H9 (cell line): ENCODE data around the gene ACSBG1. TPM values are rescaled to one million over a fixed set of nuclear protein-coding genes. Genes with fewer than 3 reads are reported as not detected.

Experiments
- DNase-seq: peaks from one replicate; pipeline ENCODE4 v3.0.0-alpha.2; 2017
- H2AFZ ChIP-seq: one replicate; pipeline ENCODE4 v1.6.1; 2013; ENCODE audit warnings: mild to moderate bottlenecking, low read length, control low read depth, moderate library complexity
- H2AK5ac ChIP-seq: 2 replicates; pipeline ENCODE4 v1.6.1; 2013; ENCODE audit warnings: low read length, control low read depth, mixed read lengths; ENCODE audit not compliant: insufficient read length
- H2BK120ac ChIP-seq: one replicate; pipeline ENCODE4 v1.6.1; 2013; ENCODE audit warnings: low read depth, mild to moderate bottlenecking, low read length, control low read depth, inconsistent platforms; ENCODE audit not compliant: poor library complexity, severe bottlenecking
- H2BK12ac ChIP-seq: 2 replicates; pipeline ENCODE4 v1.6.1; 2013; ENCODE audit warnings: low read length, control low read depth, mixed read lengths, low read depth; ENCODE audit not compliant: insufficient read length
- H2BK15ac ChIP-seq: 2 replicates; pipeline ENCODE4 v1.6.1; 2013; ENCODE audit warnings: low read depth, low read length, control low read depth
- H2BK20ac ChIP-seq: one replicate; pipeline ENCODE4 v1.6.1; 2013; ENCODE audit warnings: low read depth, mild to moderate bottlenecking, low read length, control low read depth, inconsistent platforms; ENCODE audit not compliant: poor library complexity, severe bottlenecking
- H2BK5ac ChIP-seq: 2 replicates; pipeline ENCODE4 v1.6.1; 2013; ENCODE audit warnings: low read length, control low read depth, mixed read lengths; ENCODE audit not compliant: insufficient read length
- H3K14ac ChIP-seq: 2 replicates; pipeline ENCODE4 v1.6.1; 2013; ENCODE audit warnings: low read length, control low read depth; ENCODE audit not compliant: insufficient read depth
- H3K18ac ChIP-seq: 2 replicates; pipeline ENCODE4 v1.6.1; 2013; ENCODE audit warnings: low read depth, mild to moderate bottlenecking, mixed read lengths, low read length, control low read depth; ENCODE audit not compliant: insufficient read length
- H3K23ac ChIP-seq: 2 replicates; pipeline ENCODE4 v1.6.1; 2013; ENCODE audit warnings: low read length, control low read depth, mixed read lengths, low read depth; ENCODE audit not compliant: insufficient read length
- H3K23me2 ChIP-seq: 2 replicates; pipeline ENCODE4 v1.6.1; 2013; ENCODE audit warnings: low read depth, mild to moderate bottlenecking, mixed read lengths, low read length, control low read depth; ENCODE audit not compliant: insufficient read length, poor library complexity, severe bottlenecking
- H3K27ac ChIP-seq: 2 replicates; pipeline ENCODE4 v1.5.1; 2013; ENCODE audit warnings: low read length, control low read depth, mixed read lengths, low read depth; ENCODE audit not compliant: insufficient read length
- H3K27me3 ChIP-seq: 2 replicates; pipeline ENCODE4 v1.6.1; 2013; ENCODE audit warnings: low read length, control low read depth, inconsistent platforms; ENCODE audit not compliant: insufficient read depth
- H3K4ac ChIP-seq: 2 replicates; pipeline ENCODE4 v1.6.1; 2013; ENCODE audit warnings: low read depth, mild to moderate bottlenecking, control low read depth, inconsistent platforms, low read length, moderate library complexity
- H3K4me1 ChIP-seq: 2 replicates; pipeline ENCODE4 v1.6.1; 2013; ENCODE audit warnings: low read length, control low read depth, inconsistent platforms; ENCODE audit not compliant: insufficient read depth
- H3K4me2 ChIP-seq: 2 replicates; pipeline ENCODE4 v1.6.1; 2013; ENCODE audit warnings: low read length, control low read depth, mixed read lengths; ENCODE audit not compliant: insufficient read length, insufficient read depth
- H3K56ac ChIP-seq: 2 replicates; pipeline ENCODE4 v1.6.1; 2013; ENCODE audit warnings: low read depth, mild to moderate bottlenecking, mixed read lengths, low read length, control low read depth; ENCODE audit not compliant: insufficient read length
- H3K79me1 ChIP-seq: 2 replicates; pipeline ENCODE4 v1.6.1; 2013; ENCODE audit warnings: low read depth, mild to moderate bottlenecking, moderate library complexity, low read length, control low read depth, inconsistent platforms; ENCODE audit not compliant: insufficient read depth, poor library complexity, severe bottlenecking
- H3K79me2 ChIP-seq: 2 replicates; pipeline ENCODE4 v1.6.1; 2013; ENCODE audit warnings: low read length, control low read depth, inconsistent platforms; ENCODE audit not compliant: insufficient read depth
- H3K9ac ChIP-seq: 2 replicates; pipeline ENCODE4 v1.6.1; 2013; ENCODE audit warnings: low read length, control low read depth, mixed read lengths; ENCODE audit not compliant: insufficient read length; ENCODE audit errors: extremely low read depth
- H3K9me3 ChIP-seq: one replicate; pipeline ENCODE4 v1.6.1; 2013; ENCODE audit warnings: low read depth, low read length, inconsistent platforms; ENCODE audit not compliant: control insufficient read depth
- H3T11ph ChIP-seq: one replicate; pipeline ENCODE4 v1.6.1; 2013; ENCODE audit warnings: mild to moderate bottlenecking, low read length, control low read depth, inconsistent platforms
- H4K20me1 ChIP-seq: one replicate; pipeline ENCODE4 v1.6.1; 2013; ENCODE audit not compliant: control insufficient read depth, insufficient read length, insufficient read depth
- H4K5ac ChIP-seq: 2 replicates; pipeline ENCODE4 v1.6.1; 2013; ENCODE audit warnings: low read depth, mild to moderate bottlenecking, mixed read lengths, low read length, control low read depth; ENCODE audit not compliant: insufficient read length
- H4K8ac ChIP-seq: replicated peaks from 2 replicates; pipeline ENCODE4 v1.6.1; 2013; ENCODE audit warnings: low read length, control low read depth, mixed read lengths, low read depth; ENCODE audit not compliant: insufficient read length
- H4K91ac ChIP-seq: 2 replicates; pipeline ENCODE4 v1.6.1; 2013; ENCODE audit warnings: low read depth, mild to moderate bottlenecking, moderate library complexity, mixed read lengths, low read length, control low read depth; ENCODE audit not compliant: insufficient read length
- H3K27ac Mint-ChIP-seq, 3 experiments: 2 replicates in 2 of 3; 3 replicates in 1 of 3; pipeline ENCODE4 v1.8.0; 2020 to 2021; ENCODE audit warnings: mixed read lengths in 3 of 3, mild to moderate bottlenecking in 1 of 3, moderate library complexity in 1 of 3
- H3K27me3 Mint-ChIP-seq: 2 replicates; pipeline ENCODE4 v1.8.0; 2021; ENCODE audit warnings: low read depth, mild to moderate bottlenecking, moderate library complexity, mixed read lengths
- H3K36me3 Mint-ChIP-seq, 3 experiments: 2 replicates in 2 of 3; 3 replicates in 1 of 3; pipeline ENCODE4 v1.8.0; 2020 to 2021; ENCODE audit warnings: low read depth in 3 of 3, mixed read lengths in 3 of 3; ENCODE audit not compliant: insufficient read depth in 1 of 3
- H3K4me1 Mint-ChIP-seq, 2 experiments: 2 replicates each; pipeline ENCODE4 v1.8.0; 2020; ENCODE audit warnings: mixed read lengths in 2 of 2
- H3K4me3 Mint-ChIP-seq, 2 experiments: 2 replicates in 1 of 2; 3 replicates in 1 of 2; pipeline ENCODE4 v1.8.0; 2020 to 2021; ENCODE audit warnings: mild to moderate bottlenecking in 2 of 2, mixed read lengths in 2 of 2, moderate library complexity in 1 of 2
- H3K9me3 Mint-ChIP-seq, 2 experiments: 2 replicates in 1 of 2; 3 replicates in 1 of 2; pipeline ENCODE4 v1.8.0; 2020; ENCODE audit warnings: mild to moderate bottlenecking in 2 of 2, mixed read lengths in 2 of 2, moderate library complexity in 1 of 2
- CTCF ChIP-seq: fragments of 200-600 bp; sonication (generic); conservative IDR thresholded peaks from 3 replicates; pipeline ENCODE4 v1.8.0; 2021; ENCODE audit warnings: antibody characterized with exemption, mild to moderate bottlenecking
- WGBS: extraction: QIAGEN DNeasy Blood & Tissue Kit; methylation state at CpG from one replicate; pipeline ENCODE4 v1.1.7; 2013; ENCODE audit warnings: missing lambda C conversion rate, low lambda C conversion rate, mixed read lengths; ENCODE audit not compliant: insufficient read length; ENCODE audit errors: extremely low coverage; 5-methylcytosine and 5-hydroxymethylcytosine counted together
- total RNA-seq: library from RNA; stranded (reverse); gene quantifications from 2 replicates; pipeline ENCODE4 v1.2.1, GENCODE V29; 2021

Gene ACSBG1
- total RNA-seq, 1 experiment from 2014 or later, result 2.2 TPM

GRCh38 chr15:78168608-78169007 is 65.8 kb downstream of the ACSBG1 start:
- DNase-seq, result no peak
- Histone ChIP-seq H2BK20ac (no peak overlapping the region), H2BK15ac (no peak overlapping the region), H3K14ac (no peak overlapping the region), H4K8ac (no peak overlapping the region), H3K23ac (no peak overlapping the region), H3K9me3 (no peaks in the 10 kb centered on the region), H3K18ac (no peak overlapping the region), H3K23me2 (no peaks in the 10 kb centered on the region), H3K4me2 (no peak overlapping the region), H4K20me1 (no peaks in the 10 kb centered on the region), H3K4me1 (no peaks in the 10 kb centered on the region), H4K5ac (no peak overlapping the region), H4K91ac (no peak overlapping the region), H3K27me3 (no peaks in the 10 kb centered on the region), H3K4ac (no peak overlapping the region), H3K9ac (no peak overlapping the region), H3K56ac (no peak overlapping the region), H2AFZ (no peak overlapping the region), H3T11ph (no peak overlapping the region), H3K79me2 (no peaks in the 10 kb centered on the region), H2BK5ac (no peak overlapping the region), H2AK5ac (no peak overlapping the region), H2BK120ac (no peak overlapping the region), H3K27ac (no peak overlapping the region), H2BK12ac (no peak overlapping the region), H3K79me1 (no peaks in the 10 kb centered on the region)
- WGBS, result no CpG with 5 or more reads among the region's 5 CpGs
- no peaks in the 10 kb centered on the region for H3K4me1 Mint-ChIP-seq
- H3K27me3 Mint-ChIP-seq, result no peaks in the 10 kb centered on the region
- H3K4me3 Mint-ChIP-seq, result no peak overlapping the region
- peaks cover 21 to 76% (median 27%) of the 10 kb centered on the region in 3 experiments for H3K36me3 Mint-ChIP-seq
- TF ChIP-seq CTCF, result no peak
- H3K9me3 Mint-ChIP-seq, result no peaks in the 10 kb centered on the region
- no peak overlapping the region; a peak in 1 of 7 replicates for H3K27ac Mint-ChIP-seq
